Body of pancreas (tissue), 4 donors: ENCODE measurements around the gene MYCBPAP. TPM values are rescaled to one million over a fixed set of nuclear protein-coding genes. Genes with fewer than 3 reads are reported as not detected.

Source experiments
- ATAC-seq: fragments of 150-250 bp; one replicate; pipeline ENCODE4 v1.9.1; 2016
- DNase-seq, 4 donors: peaks; one replicate each; pipeline ENCODE4 v3.0.0-alpha.2; 2019
- H3K27ac ChIP-seq, 4 donors: fragments of 200-600 bp; sonication (generic); 1 replicate in 3 of 4; 2 replicates in 1 of 4; pipeline versions ENCODE4 v1.5.1 to v1.6.1; 2016 to 2019; ENCODE audit warnings: mild to moderate bottlenecking in 1 of 4, mixed read lengths in 1 of 4, moderate library complexity in 1 of 4
- H3K27me3 ChIP-seq, 2 donors: fragments of 200-600 bp; sonication (generic); one replicate each; pipeline ENCODE4 v1.6.0; 2016; ENCODE audit warnings: mild to moderate bottlenecking in 1 of 2
- H3K36me3 ChIP-seq, 2 donors: fragments of 200-600 bp; sonication (generic); replicated peaks in 1 of 2; 2 replicates each; pipeline ENCODE4 v1.5.1; 2016; ENCODE audit warnings: low read depth in 2 of 2; ENCODE audit not compliant: insufficient read depth in 1 of 2
- H3K4me1 ChIP-seq: fragments of 200-600 bp; sonication (generic); one replicate; pipeline ENCODE4 v1.6.0; 2016
- H3K4me3 ChIP-seq, 2 donors: fragments of 200-600 bp; sonication (generic); 1 replicate in 1 of 2; 2 replicates in 1 of 2; pipeline ENCODE4 v1.5.1; 2016 to 2019
- H3K9me3 ChIP-seq, 3 donors: fragments of 200-600 bp; sonication (generic); 1 replicate in 2 of 3; 2 replicates in 1 of 3; pipeline ENCODE4 v1.5.1; 2016
- CTCF ChIP-seq, 7 experiments: fragments of 450-650 bp in 4 of 7; fragments of 200-600 bp in 3 of 7; sonication (generic) in 3 of 7; IDR thresholded peaks; one replicate each; pipeline ENCODE4 v1.5.1; 2016 to 2019; ENCODE audit warnings: antibody characterized with exemption in 7 of 7
- POLR2A ChIP-seq, 3 donors: fragments of 450-650 bp; IDR thresholded peaks; one replicate each; pipeline ENCODE4 v1.6.1; 2016; ENCODE audit warnings: antibody characterized with exemption in 3 of 3, mild to moderate bottlenecking in 2 of 3
- WGBS, 2 donors: methylation state at CpG; one replicate each; pipeline ENCODE4 v1.1.5; 2017; 5-methylcytosine and 5-hydroxymethylcytosine counted together
- intact Hi-C: fragments of 100-400 bp; cut with DNase I; formaldehyde crosslinking; loops from one replicate; pipeline ENCODE4 v1.15.1; 2023
- total RNA-seq, 2 donors: library from RNA; depleted of rRNA; stranded (reverse); fragments of >200 nt; gene quantifications; one replicate each; pipeline ENCODE4 v1.1.0, GENCODE V29; 2016

The MYCBPAP gene
- total RNA-seq, 2 donors from 2014 or later = 0.33 TPM; not detected in 1

- Histone ChIP-seq H3K27me3 (no peaks in the 10 kb centered on the region), H3K9me3 (no peaks in the 10 kb centered on the region), H3K4me3 (no peak overlapping the region), H3K36me3 (no peaks in the 10 kb centered on the region), H3K27ac (no peak overlapping the region), H3K4me1 (no peaks in the 10 kb centered on the region)
- intact Hi-C loops = no loop called here
- ATAC-seq (no peak), DNase-seq (no peak)
- whole genome bisulfite sequencing, 2 donors = 89 to 90% methylated on average over 4 to 9 of the region's 9 CpGs
- TF ChIP-seq POLR2A (IDR thresholded peaks at IDR 0.05) = no peak
- TF ChIP-seq CTCF (IDR thresholded peaks at IDR 0.05) = no peak
These were observed 5.8 kb upstream of the MYCBPAP start for GRCh38 chr17:50502301-50502990.

GRCh38 chr17:50505591-50506130, 2.6 kb upstream of the MYCBPAP start:
- no peaks in the 10 kb centered on the region for H3K36me3 ChIP-seq
- H3K4me3 ChIP-seq = no peak overlapping the region
- DNase-seq = no peak
- no peaks in the 10 kb centered on the region for H3K27me3 ChIP-seq
- 58 to 76% methylated on average over 7 of the region's 7 CpGs for WGBS, 2 donors
- no peak for ATAC-seq
- no peak overlapping the region for H3K27ac ChIP-seq
- intact Hi-C loops = no loop called here
- H3K9me3 ChIP-seq = no peaks in the 10 kb centered on the region
- H3K4me1 ChIP-seq = peaks cover 24% of the 10 kb centered on the region
- TF ChIP-seq POLR2A (IDR thresholded peaks at IDR 0.05) (no peak), CTCF (IDR thresholded peaks at IDR 0.05) (no peak)

GRCh38 chr17:50506298-50506697, 1.9 kb upstream of the MYCBPAP start:
- DNase-seq (no peak), ATAC-seq (no peak)
- H3K9me3 ChIP-seq = no peaks in the 10 kb centered on the region
- TF ChIP-seq POLR2A (IDR thresholded peaks at IDR 0.05) = no peak
- TF ChIP-seq CTCF (IDR thresholded peaks at IDR 0.05) = no peak
- H3K27ac ChIP-seq = no peak overlapping the region
- intact Hi-C loops = no loop called here
- no peak overlapping the region for H3K4me3 ChIP-seq
- 83% methylated on average over 7 of the region's 7 CpGs for WGBS, 2 donors
- H3K4me1 ChIP-seq = peaks cover 30% of the 10 kb centered on the region
- H3K36me3 ChIP-seq = no peaks in the 10 kb centered on the region
- H3K27me3 ChIP-seq = no peaks in the 10 kb centered on the region

- Histone ChIP-seq H3K27ac (peak overlapping the region in 3 of 4 donors; percentile 62 to 68 (median 67)), H3K4me3 (peak overlapping the region; percentile 37 to 55), H3K36me3 (no peaks in the 10 kb centered on the region), H3K27me3 (no peaks in the 10 kb centered on the region), H3K4me1 (peaks cover 44% of the 10 kb centered on the region), H3K9me3 (no peaks in the 10 kb centered on the region)
- TF ChIP-seq CTCF (IDR thresholded peaks at IDR 0.05) = peak in 1 of 7 experiments; percentile 5
- peak in 1 of 3 donors; percentile 21 for TF ChIP-seq POLR2A (IDR thresholded peaks at IDR 0.05)
- DNase-seq = no peak
- intact Hi-C loops = no loop called here
- 44 to 78% methylated on average over 20 to 32 of the region's 32 CpGs for WGBS, 2 donors
- no peak for ATAC-seq
These were observed 578 bp downstream of the MYCBPAP start for GRCh38 chr17:50508573-50509460.
